K562 (cell line): ENCODE measurements around the gene ZSCAN25. TPM values are rescaled to one million over a fixed set of nuclear protein-coding genes. Genes with fewer than 3 reads are reported as not detected.
A peak's percentile ranks its signal among the peaks of the same experiment; 100 is the strongest.

Source experiments
- CTCF ChIP-seq, 3 experiments: IDR thresholded peaks in 2 of 3; conservative IDR thresholded peaks in 1 of 3; 2 replicates each; pipeline ENCODE4 v1.5.1; 2011 to 2012; ENCODE audit warnings: low read length in 3 of 3, mild to moderate bottlenecking in 3 of 3, control low read depth in 2 of 3, improper control_type of control experiment in 1 of 3, inconsistent platforms in 1 of 3, low read depth in 1 of 3, mixed read lengths in 1 of 3, moderate library complexity in 1 of 3; ENCODE audit not compliant: insufficient read depth in 2 of 3
- EP300 ChIP-seq: IDR thresholded peaks from 2 replicates; pipeline ENCODE4 v1.6.1; 2012; ENCODE audit warnings: low read length, improper control_type of control experiment
- LCOR ChIP-seq: sonication (generic); formaldehyde crosslinking; IDR thresholded peaks from 2 replicates; pipeline ENCODE4 v1.8.0; 2022; ENCODE audit warnings: mild to moderate bottlenecking, missing genetic modification reagents
- MTF1 ChIP-seq: fragments of 250-450 bp; sonication (Bioruptor Pico); IDR thresholded peaks from 2 replicates; pipeline ENCODE4 v1.9.0; 2021; ENCODE audit warnings: moderate library complexity, mild to moderate bottlenecking, inconsistent platforms, borderline replicate concordance
- PPARD ChIP-seq: fragments of 250-450 bp; sonication (Bioruptor Pico); IDR thresholded peaks from 2 replicates; pipeline ENCODE4 v1.8.0; 2022; ENCODE audit warnings: inconsistent platforms, mild to moderate bottlenecking, moderate library complexity
- RBM17 ChIP-seq: fragments of 200-400 bp; formaldehyde crosslinking; IDR thresholded peaks from 2 replicates; pipeline ENCODE4 v1.6.1; 2017; ENCODE audit warnings: low read depth, mild to moderate bottlenecking, low read length, borderline replicate concordance
- SRSF9 ChIP-seq: fragments of 200-400 bp; formaldehyde crosslinking; IDR thresholded peaks from 2 replicates; pipeline ENCODE4 v1.6.1; 2017; ENCODE audit warnings: low read depth, low read length, borderline replicate concordance
- TCF15 ChIP-seq: fragments of 250-450 bp; sonication (Bioruptor Pico); IDR thresholded peaks from 2 replicates; pipeline ENCODE4 v1.8.0; 2022; ENCODE audit warnings: moderate library complexity, mild to moderate bottlenecking, inconsistent platforms
- ZBTB11 ChIP-seq, 3 experiments: fragments of 200-800 bp in 1 of 3; fragments of 250-450 bp in 1 of 3; fragments of 450-650 bp in 1 of 3; sonication (Bioruptor Pico) in 1 of 3; sonication (Bioruptor generic) in 1 of 3; formaldehyde crosslinking in 1 of 3; IDR thresholded peaks; 2 replicates each; pipeline versions ENCODE4 v1.6.1 to v1.8.0; 2016 to 2022; ENCODE audit warnings: mild to moderate bottlenecking in 2 of 3, missing genetic modification characterization in 2 of 3, missing compliant biosample characterization in 1 of 3, moderate library complexity in 1 of 3
- ZBTB9 ChIP-seq: fragments of 450-650 bp; formaldehyde crosslinking; IDR thresholded peaks from 2 replicates; pipeline ENCODE4 v1.4.0; 2020; ENCODE audit warnings: mild to moderate bottlenecking, moderate library complexity
- ZC3H8 ChIP-seq: fragments of 450-650 bp; IDR thresholded peaks from 2 replicates; pipeline ENCODE4 v1.6.1; 2017
- ZFP36 ChIP-seq: fragments of 150-350 bp; IDR thresholded peaks from 2 replicates; pipeline ENCODE4 v1.6.1; 2018; ENCODE audit warnings: low read length, low read depth; ENCODE audit not compliant: partially characterized antibody
- ZNF174 ChIP-seq: fragments of 250-450 bp; sonication (Bioruptor Pico); IDR thresholded peaks from 2 replicates; pipeline ENCODE4 v1.4.0; 2020; ENCODE audit warnings: mild to moderate bottlenecking
- ZNF395 ChIP-seq: fragments of 200-800 bp; sonication (Bioruptor generic); IDR thresholded peaks from 2 replicates; pipeline ENCODE4 v1.6.1; 2017; ENCODE audit warnings: missing genetic modification characterization, missing compliant biosample characterization
- ZNF408 ChIP-seq: fragments of 250-450 bp; sonication (Bioruptor Pico); IDR thresholded peaks from 2 replicates; pipeline ENCODE4 v1.4.0; 2020; ENCODE audit warnings: low read depth, mild to moderate bottlenecking, moderate library complexity
- polyA plus RNA-seq, 8 experiments: library from polyadenylated mRNA; depleted of rRNA in 4 of 8; stranded (reverse) in 5 of 8; unstranded in 3 of 8; fragments of >200 nt; fragmentation: Nextera tagmentation in 2 of 8; fragmentation: Illumina TruSeq in 1 of 8; extraction: Ambion mirVana in 2 of 8; extraction: Trizol in 1 of 8; gene quantifications; 2 replicates each; pipeline versions ENCODE4 v1.2.1 to v1.2.3, GENCODE V29; 2011 to 2014; ENCODE audit warnings: inconsistent platforms in 1 of 8, missing spikeins in 1 of 8
- total RNA-seq, 7 experiments: library from RNA; depleted of rRNA in 6 of 7; stranded (reverse); fragments of >200 nt in 6 of 7; fragmentation: Illumina TruSeq in 2 of 7; extraction: Trizol in 2 of 7; gene quantifications; 2 replicates each; pipeline versions ENCODE4 v1.2.1 to v1.2.3, GENCODE V29; 2011 to 2021; ENCODE audit warnings: low replicate concordance in 1 of 7

Gene ZSCAN25
- total and polyA plus RNA-seq, 9 of the 15 experiments (the other 6 are each of a cell fraction or from before 2014, with no cell fraction given) = 0.94 to 18.4 (median 12.8) TPM

- TF ChIP-seq ZBTB9 (CRISPR knock-in tag) = no peak
- TF ChIP-seq TCF15 (CRISPR knock-in tag) = 0 out of 2 replicates have a peak, but pooled peaks have one; percentile 42
- TF ChIP-seq PPARD = peak; percentile 63; the same call in 1 of the 2 replicates
- no peak for TF ChIP-seq EP300
- TF ChIP-seq ZBTB11 (CRISPR knock-in tag; IDR thresholded peaks at IDR 0.05) = peak in 1 of 3 experiments; percentile 48; a peak in 1 of 6 replicates
- TF ChIP-seq SRSF9 = no peak
- TF ChIP-seq ZNF174 (CRISPR knock-in tag) = no peak
- no peak for TF ChIP-seq RBM17
- no peak for TF ChIP-seq ZC3H8
- TF ChIP-seq ZNF395 (CRISPR knock-in tag) = no peak
- no peak for TF ChIP-seq CTCF (IDR thresholded peaks at IDR 0.05 in 2 of 3, conservative IDR thresholded peaks at IDR 0.05 in 1 of 3; ENCODE audit: insufficient read depth in 2 of 3, low read depth in 1 of 3, low read length in 3 of 3)
- TF ChIP-seq ZFP36 = no peak
- no peak for TF ChIP-seq LCOR (CRISPR knock-in tag)
- peak; percentile 85 for TF ChIP-seq MTF1
- peak; percentile 75; the same call in 1 of the 2 replicates for TF ChIP-seq ZNF408 (CRISPR knock-in tag)
Measured at GRCh38 chr7:99627513-99627912, 10.8 kb downstream of the ZSCAN25 start (continued).
